GM11168 (cell line): ENCODE data around the gene COL27A1.
"Not testable (repeated sequence)": the region's sequence is repeated elsewhere in the genome, so short reads cannot be mapped to it uniquely, and the experiment has no call there.

Source experiments
- in situ Hi-C: fragments of 300-500 bp; cut with MboI; formaldehyde crosslinking; loops from one replicate; pipeline ENCODE4 v1.12.0; 2022; ENCODE audit warnings: low sequenced_read_pairs; ENCODE audit not compliant: unreplicated experiment

Gene COL27A1

GRCh38 chr9:114310471-114311450 lies 155.4 kb downstream of the COL27A1 start:
- in situ Hi-C loops, result no loop called here

- in situ Hi-C loops, result no loop called here
Observed at GRCh38 chr9:114311571-114312512, 156.5 kb downstream of the COL27A1 start.

GRCh38 chr9:114312513-114312875 lies 157.2 kb downstream of the COL27A1 start:
- in situ Hi-C loops, result no loop called here

- in situ Hi-C loops, result no loop called here
Observed at GRCh38 chr9:114313186-114313585, 157.8 kb downstream of the COL27A1 start.

GRCh38 chr9:114314256-114314867 lies 159.0 kb downstream of the COL27A1 start:
- in situ Hi-C loops, result no loop called here

GRCh38 chr9:114314881-114315722 lies 159.8 kb downstream of the COL27A1 start:
- in situ Hi-C loops, result no loop called here

- in situ Hi-C loops, result no loop called here
Observed at GRCh38 chr9:114315723-114316363, 160.5 kb downstream of the COL27A1 start.

- in situ Hi-C loops, result no loop called here
Observed at GRCh38 chr9:114316605-114317230, 161.4 kb downstream of the COL27A1 start.

- in situ Hi-C loops, result no loop called here
Observed at GRCh38 chr9:114317665-114318357, 162.5 kb downstream of the COL27A1 start.

GRCh38 chr9:114318416-114318815 lies 163.1 kb downstream of the COL27A1 start:
- in situ Hi-C loops, result no loop called here

GRCh38 chr9:114319147-114319546 lies 163.8 kb downstream of the COL27A1 start:
- in situ Hi-C loops, result no loop called here

GRCh38 chr9:114320710-114321109 lies 165.4 kb downstream of the COL27A1 start:
- in situ Hi-C loops, result not testable (repeated sequence)

- in situ Hi-C loops, result no loop called here
Observed at GRCh38 chr9:114321759-114322158, 166.4 kb downstream of the COL27A1 start.

GRCh38 chr9:114322160-114322818 lies 167.0 kb downstream of the COL27A1 start:
- in situ Hi-C loops, result not testable (repeated sequence)

GRCh38 chr9:114322831-114323531 lies 167.6 kb downstream of the COL27A1 start, which contains the start of gene ORM1:
TSS of gene ORM1 (plus strand) at chr9:114323098. CDS start at chr9:114323134, 36 bp downstream.
- in situ Hi-C loops, result not testable (repeated sequence)

GRCh38 chr9:114323849-114324248 lies 168.5 kb downstream of the COL27A1 start:
- in situ Hi-C loops, result not testable (repeated sequence)

- in situ Hi-C loops, result no loop called here
Observed at GRCh38 chr9:114324492-114324891, 169.2 kb downstream of the COL27A1 start.
